Measurements from ENCODE around the gene PARD3B.
"Not testable (repeated sequence)": the region's sequence is repeated elsewhere in the genome, so short reads cannot be mapped to it uniquely, and the experiment has no call there.

Gene PARD3B

DNA sequence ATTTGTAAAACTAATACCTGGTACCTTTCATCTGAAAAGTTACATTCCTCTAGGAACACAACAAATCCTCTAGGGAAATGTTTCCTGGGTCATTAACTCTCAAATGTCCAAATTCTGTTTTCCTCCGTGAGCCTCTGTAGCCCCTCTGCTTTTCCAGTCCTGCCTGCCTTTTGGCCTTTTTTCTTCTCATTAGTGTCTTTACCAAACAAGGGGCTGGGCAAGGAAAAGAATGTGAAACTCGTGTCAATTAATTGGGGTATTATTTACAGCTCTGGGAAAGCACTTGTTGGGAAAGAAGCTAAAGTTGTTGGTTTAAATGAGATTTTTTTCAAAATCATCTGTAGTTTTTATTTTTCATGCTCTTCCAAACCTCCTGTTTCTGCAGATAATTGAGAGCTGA lies 938.9 kb downstream of the PARD3B start:
- TF ChIP-seq, protein P1, sequence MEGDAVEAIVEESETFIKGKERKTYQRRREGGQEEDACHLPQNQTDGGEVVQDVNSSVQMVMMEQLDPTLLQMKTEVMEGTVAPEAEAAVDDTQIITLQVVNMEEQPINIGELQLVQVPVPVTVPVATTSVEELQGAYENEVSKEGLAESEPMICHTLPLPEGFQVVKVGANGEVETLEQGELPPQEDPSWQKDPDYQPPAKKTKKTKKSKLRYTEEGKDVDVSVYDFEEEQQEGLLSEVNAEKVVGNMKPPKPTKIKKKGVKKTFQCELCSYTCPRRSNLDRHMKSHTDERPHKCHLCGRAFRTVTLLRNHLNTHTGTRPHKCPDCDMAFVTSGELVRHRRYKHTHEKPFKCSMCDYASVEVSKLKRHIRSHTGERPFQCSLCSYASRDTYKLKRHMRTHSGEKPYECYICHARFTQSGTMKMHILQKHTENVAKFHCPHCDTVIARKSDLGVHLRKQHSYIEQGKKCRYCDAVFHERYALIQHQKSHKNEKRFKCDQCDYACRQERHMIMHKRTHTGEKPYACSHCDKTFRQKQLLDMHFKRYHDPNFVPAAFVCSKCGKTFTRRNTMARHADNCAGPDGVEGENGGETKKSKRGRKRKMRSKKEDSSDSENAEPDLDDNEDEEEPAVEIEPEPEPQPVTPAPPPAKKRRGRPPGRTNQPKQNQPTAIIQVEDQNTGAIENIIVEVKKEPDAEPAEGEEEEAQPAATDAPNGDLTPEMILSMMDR (IDR thresholded peaks at IDR 0.05; ENCODE audit: borderline replicate concordance, control extremely low read depth, extremely low read depth, insufficient read depth, missing control alignments) = no peak
- no peak for DNase-seq (ENCODE audit: low spot score)
- in situ Hi-C loops (cut with MboI; ENCODE audit: low sequenced_read_pairs, unreplicated experiment) = no loop called here

DNA sequence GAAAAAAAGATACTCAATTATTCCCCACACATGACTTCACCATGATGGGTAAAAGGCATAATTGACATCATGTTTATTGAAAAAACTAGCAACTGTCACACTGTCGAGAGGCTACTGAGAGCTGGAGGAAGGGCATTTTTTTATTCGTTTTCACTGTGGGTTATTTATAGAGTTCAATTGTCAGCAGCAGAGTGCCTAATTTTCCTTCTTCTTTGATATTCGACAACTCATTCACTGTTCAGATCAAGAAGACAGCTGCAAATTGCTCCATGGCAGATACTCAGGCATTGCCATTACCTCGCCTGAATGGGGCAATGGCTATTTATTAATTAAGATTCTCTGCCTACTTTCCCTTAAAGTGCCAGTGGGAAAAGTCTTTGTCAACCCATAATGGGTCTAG lies 939.5 kb downstream of the PARD3B start:
- in situ Hi-C loops (cut with MboI; ENCODE audit: low sequenced_read_pairs, unreplicated experiment) = no loop called here
- no peak for DNase-seq (ENCODE audit: low spot score)

GRCh38 chr2:205493528-205493927 lies 948.3 kb downstream of the PARD3B start:
- DNase-seq (ENCODE audit: low spot score); in situ Hi-C loops (cut with MboI; ENCODE audit: low sequenced_read_pairs, unreplicated experiment): not testable (repeated sequence)

More for the DNA sequence above, 939.5 kb downstream of the PARD3B start:
- TF ChIP-seq, protein P1 (IDR thresholded peaks at IDR 0.05; ENCODE audit: borderline replicate concordance, control extremely low read depth, extremely low read depth, insufficient read depth, missing control alignments) = no peak

DNA sequence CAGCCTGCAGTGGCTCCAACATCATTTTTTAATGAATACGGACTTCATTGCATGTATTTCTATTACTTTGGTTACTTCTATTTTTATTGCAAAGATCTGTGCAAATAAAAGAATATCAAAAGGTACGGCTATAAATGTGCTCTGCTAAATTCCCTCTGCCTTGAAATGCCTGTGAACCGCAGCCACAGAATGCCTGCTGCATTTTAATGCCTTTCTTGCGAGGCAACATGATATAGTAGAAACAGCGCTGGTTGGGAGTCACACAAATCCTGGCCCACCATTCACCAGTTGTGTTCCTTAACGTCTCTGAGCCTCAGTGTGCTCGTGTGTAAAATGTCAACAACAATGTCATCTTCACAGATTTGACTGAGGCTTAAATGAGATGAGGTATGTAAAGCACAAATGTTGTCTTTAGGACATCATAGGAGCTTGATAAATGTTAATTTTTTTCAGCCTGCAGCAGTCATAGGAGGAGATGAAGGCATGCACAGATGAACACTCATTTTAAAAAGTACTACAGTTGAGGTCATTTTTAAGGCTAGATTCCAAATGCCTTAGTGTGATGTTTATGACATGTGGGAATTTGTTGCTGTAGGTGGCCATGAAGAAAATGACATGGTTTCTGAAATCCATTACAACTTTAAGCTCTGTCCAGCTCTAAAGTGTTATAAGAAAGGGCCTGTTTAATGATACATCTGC lies 949.4 kb downstream of the PARD3B start:
- DNase-seq (ENCODE audit: low spot score) = no peak
- in situ Hi-C loops (cut with MboI; ENCODE audit: low sequenced_read_pairs, unreplicated experiment) = no loop called here
- TF ChIP-seq, protein P1 (IDR thresholded peaks at IDR 0.05; ENCODE audit: borderline replicate concordance, control extremely low read depth, extremely low read depth, insufficient read depth, missing control alignments) = no peak

DNA sequence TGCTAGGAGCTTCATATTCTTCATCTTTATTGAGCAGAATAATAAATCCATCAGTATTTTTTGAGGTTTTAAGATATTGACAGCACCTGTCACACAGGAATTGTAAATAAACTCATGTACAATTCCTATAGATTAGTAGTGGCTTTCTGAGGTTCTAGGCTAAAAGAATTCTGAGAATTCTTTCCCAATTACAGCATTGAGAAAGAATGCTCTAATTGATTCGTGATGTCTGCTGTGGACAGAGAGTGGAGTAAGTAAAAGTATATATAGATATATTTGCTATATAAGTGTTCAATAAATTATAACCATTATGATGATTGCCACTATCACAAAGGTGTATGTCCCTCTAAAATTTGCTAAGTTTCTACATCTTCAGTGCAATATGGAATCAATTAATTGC lies 950.5 kb downstream of the PARD3B start:
- DNase-seq (ENCODE audit: low spot score) = no peak
- in situ Hi-C loops (cut with MboI; ENCODE audit: low sequenced_read_pairs, unreplicated experiment) = no loop called here

DNA sequence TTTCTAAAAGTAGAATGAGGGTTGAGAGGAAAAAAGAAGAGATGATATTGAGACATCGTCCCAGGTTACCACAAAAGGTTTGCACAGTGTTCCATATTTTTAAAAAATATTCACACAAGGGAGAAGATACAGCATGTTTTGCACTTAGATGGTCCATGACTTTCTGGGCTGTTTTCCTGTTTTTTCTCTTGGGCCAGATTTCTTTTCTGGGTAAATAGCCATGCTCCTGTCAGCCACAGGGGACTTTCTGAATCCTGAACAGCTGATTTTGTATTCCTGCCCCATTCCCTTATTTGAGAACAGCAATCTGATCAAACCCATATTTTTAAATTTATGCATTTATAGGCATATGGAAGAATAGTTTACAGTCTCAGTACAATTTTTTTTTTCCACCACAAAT lies 951.1 kb downstream of the PARD3B start:
- DNase-seq (ENCODE audit: low spot score) = no peak
- TF ChIP-seq, protein P1 (IDR thresholded peaks at IDR 0.05; ENCODE audit: borderline replicate concordance, control extremely low read depth, extremely low read depth, insufficient read depth, missing control alignments) = no peak
- in situ Hi-C loops (cut with MboI; ENCODE audit: low sequenced_read_pairs, unreplicated experiment) = no loop called here

More for the DNA sequence above, 950.5 kb downstream of the PARD3B start:
- TF ChIP-seq, protein P1 (IDR thresholded peaks at IDR 0.05; ENCODE audit: borderline replicate concordance, control extremely low read depth, extremely low read depth, insufficient read depth, missing control alignments) = no peak

GRCh38 chr2:205496772-205497171 lies 951.5 kb downstream of the PARD3B start:
- DNase-seq (ENCODE audit: low spot score) = no peak
- TF ChIP-seq, protein P1 (IDR thresholded peaks at IDR 0.05; ENCODE audit: borderline replicate concordance, control extremely low read depth, extremely low read depth, insufficient read depth, missing control alignments) = no peak
- in situ Hi-C loops (cut with MboI; ENCODE audit: low sequenced_read_pairs, unreplicated experiment) = no loop called here

All from GM13976 (cell line).